ENCODE measurements around the gene GBE1.
"Not testable (repeated sequence)": the region's sequence is repeated elsewhere in the genome, so short reads cannot be mapped to it uniquely, and the experiment has no call there.

The GBE1 gene

GRCh38 chr3:81752604-81753003 lies 8.8 kb downstream of the GBE1 start:
- no peak for DNase-seq

- DNase-seq, result no peak
Measured at GRCh38 chr3:81749265-81749664, 12.2 kb downstream of the GBE1 start.

- DNase-seq, result not testable (repeated sequence)
Measured at GRCh38 chr3:81747280-81747679, 14.2 kb downstream of the GBE1 start.

GRCh38 chr3:81744366-81744765 lies 17.1 kb downstream of the GBE1 start:
- no peak for DNase-seq

- DNase-seq, result no peak
Measured at GRCh38 chr3:81743096-81744025, 18.1 kb downstream of the GBE1 start.

GRCh38 chr3:81742581-81742980 lies 18.9 kb downstream of the GBE1 start:
- no peak for DNase-seq

- no peak for DNase-seq
Measured at GRCh38 chr3:81741216-81741615, 20.2 kb downstream of the GBE1 start.

- DNase-seq, result no peak
Measured at GRCh38 chr3:81740731-81741130, 20.7 kb downstream of the GBE1 start.

GRCh38 chr3:81735334-81735733 lies 26.1 kb downstream of the GBE1 start:
- no peak for DNase-seq

GRCh38 chr3:81734742-81735141 lies 26.7 kb downstream of the GBE1 start:
- no peak for DNase-seq

- no peak for DNase-seq
Measured at GRCh38 chr3:81732642-81733041, 28.8 kb downstream of the GBE1 start.

GRCh38 chr3:81728766-81729544 lies 32.5 kb downstream of the GBE1 start:
- DNase-seq, result no peak

- DNase-seq, result no peak
Measured at GRCh38 chr3:81726735-81727134, 34.7 kb downstream of the GBE1 start.

GRCh38 chr3:81726132-81726531 lies 35.3 kb downstream of the GBE1 start:
- no peak for DNase-seq

- no peak for DNase-seq
Measured at GRCh38 chr3:81723732-81724313, 37.6 kb downstream of the GBE1 start.

- DNase-seq, result no peak
Measured at GRCh38 chr3:81718311-81718710, 43.1 kb downstream of the GBE1 start.

- DNase-seq, result no peak
Measured at GRCh38 chr3:81716870-81717509, 44.5 kb downstream of the GBE1 start.

GRCh38 chr3:81713031-81713430 lies 48.4 kb downstream of the GBE1 start:
- no peak for DNase-seq

GRCh38 chr3:81709606-81710005 lies 51.8 kb downstream of the GBE1 start:
- DNase-seq, result no peak

- no peak for DNase-seq
Measured at GRCh38 chr3:81707996-81708395, 53.4 kb downstream of the GBE1 start.

- DNase-seq, result no peak
Measured at GRCh38 chr3:81702126-81702525, 59.3 kb downstream of the GBE1 start.

- no peak for DNase-seq
Measured at GRCh38 chr3:81699536-81700320, 61.7 kb downstream of the GBE1 start.

All from KG1 (cell line).